Stomach (tissue), 9 donors: ENCODE data around the gene LOXHD1. TPM values are rescaled to one million over a fixed set of nuclear protein-coding genes. Genes with fewer than 3 reads are reported as not detected.

ENCODE experiments used
- DNase-seq, 2 donors: peaks; one replicate each; pipeline versions ENCODE4 v3.0.0 to v3.0.0-alpha.2; 2013 to 2019
- H3K27ac ChIP-seq, 5 donors: fragments of 200-600 bp in 4 of 5; sonication (generic) in 4 of 5; one replicate each; pipeline ENCODE4 v1.5.1; 2013 to 2019; ENCODE audit warnings: mild to moderate bottlenecking in 1 of 5, moderate library complexity in 1 of 5
- H3K27me3 ChIP-seq, 3 donors: fragments of 200-600 bp; sonication (generic); one replicate each; pipeline ENCODE4 v1.5.1; 2017 to 2019; ENCODE audit warnings: mixed run types in 1 of 3
- H3K36me3 ChIP-seq, 4 donors: fragments of 200-600 bp; sonication (generic); 1 replicate in 3 of 4; 2 replicates in 1 of 4; pipeline ENCODE4 v1.5.1; 2016 to 2019
- H3K4me1 ChIP-seq, 4 donors: fragments of 200-600 bp; sonication (generic); one replicate each; pipeline ENCODE4 v1.5.1; 2016 to 2019
- H3K4me3 ChIP-seq, 4 donors: fragments of 200-600 bp; sonication (generic) in 3 of 4; one replicate each; pipeline ENCODE4 v1.5.1; 2016 to 2019; ENCODE audit warnings: mild to moderate bottlenecking in 1 of 4
- H3K9me3 ChIP-seq, 4 donors: fragments of 200-600 bp; sonication (generic); one replicate each; pipeline ENCODE4 v1.5.1; 2016 to 2019
- EP300 ChIP-seq: sonication (generic); formaldehyde crosslinking; IDR thresholded peaks from one replicate; pipeline ENCODE4 v1.6.1; 2017; ENCODE audit warnings: antibody characterized with exemption
- POLR2A ChIP-seq, 4 donors: fragments of 450-650 bp; IDR thresholded peaks; one replicate each; pipeline ENCODE4 v1.6.1; 2016; ENCODE audit warnings: antibody characterized with exemption in 4 of 4, control low read depth in 2 of 4, mild to moderate bottlenecking in 1 of 4, moderate library complexity in 1 of 4
- POLR2AphosphoS5 ChIP-seq, 3 donors: sonication (generic); formaldehyde crosslinking; IDR thresholded peaks; one replicate each; pipeline ENCODE4 v1.6.1; 2016; ENCODE audit warnings: antibody characterized with exemption in 3 of 3
- WGBS, 5 donors: extraction: QIAGEN DNeasy Blood & Tissue Kit in 3 of 5; methylation state at CpG; one replicate each; pipeline versions ENCODE4 v1.1.5 to v1.1.7; 2013 to 2018; 5-methylcytosine and 5-hydroxymethylcytosine counted together
- intact Hi-C: fragments of 100-400 bp; cut with DNase I; formaldehyde crosslinking; loops from one replicate; pipeline ENCODE4 v1.15.1; 2023; ENCODE audit warnings: low total_unique reads
- polyA plus RNA-seq, 3 donors: library from polyadenylated mRNA; stranded (reverse); fragments of 200-250 nt; gene quantifications; one replicate each; pipeline ENCODE4 v1.2.3, GENCODE V29; 2013
- total RNA-seq, 5 donors: library from RNA; depleted of rRNA; stranded (reverse); fragments of >200 nt; gene quantifications; one replicate each; pipeline versions ENCODE4 v1.1.0 to v1.2.3, GENCODE V29; 2014 to 2016
- TF ChIP-seq, protein P1 (sequence below), 7 experiments: fragments of 450-650 bp in 4 of 7; fragments of 200-600 bp in 3 of 7; sonication (generic) in 3 of 7; IDR thresholded peaks; one replicate each; pipeline ENCODE4 v1.5.1; 2016 to 2019; ENCODE audit warnings: antibody characterized with exemption in 7 of 7, control low read depth in 2 of 7, mild to moderate bottlenecking in 1 of 7
- donor health status: healthy with polysubstance abuse.
- donor health status: Bipolar disorder and iron deficiency.
- donor health status: healthy.

The LOXHD1 gene
- total and polyA plus RNA-seq, 8 donors = 0.03 to 1.3 (median 0.29) TPM; not detected in 4

DNA sequence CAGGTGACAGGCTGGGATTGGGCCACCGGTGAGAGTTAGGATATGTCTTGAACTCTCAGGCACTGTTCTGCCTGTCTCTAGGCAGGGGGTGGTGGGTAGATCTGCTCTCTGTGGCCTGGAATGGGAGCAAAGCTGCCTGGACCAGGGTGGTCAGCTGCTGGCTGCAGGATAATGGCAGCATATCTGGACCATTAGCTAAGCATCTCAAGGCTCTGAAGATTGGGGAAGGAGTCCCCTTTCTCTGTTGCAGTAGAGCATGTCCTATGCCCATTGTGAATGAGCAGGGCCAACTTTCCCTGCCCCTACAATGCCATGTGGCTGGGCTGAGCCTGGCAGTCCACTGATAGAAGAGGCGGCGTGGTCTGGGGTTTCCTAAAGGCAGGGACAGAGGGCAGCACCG lies 34.6 kb downstream of the LOXHD1 start:
- H3K36me3 ChIP-seq = no peaks in the 10 kb centered on the region
- 93 to 97% (median 95%) methylated on average over 4 of the region's 4 CpGs for WGBS, 5 donors
- TF ChIP-seq POLR2AphosphoS5 (IDR thresholded peaks at IDR 0.05) (no peak), POLR2A (IDR thresholded peaks at IDR 0.05) (no peak), EP300 (no peak)
- TF ChIP-seq, protein P1, sequence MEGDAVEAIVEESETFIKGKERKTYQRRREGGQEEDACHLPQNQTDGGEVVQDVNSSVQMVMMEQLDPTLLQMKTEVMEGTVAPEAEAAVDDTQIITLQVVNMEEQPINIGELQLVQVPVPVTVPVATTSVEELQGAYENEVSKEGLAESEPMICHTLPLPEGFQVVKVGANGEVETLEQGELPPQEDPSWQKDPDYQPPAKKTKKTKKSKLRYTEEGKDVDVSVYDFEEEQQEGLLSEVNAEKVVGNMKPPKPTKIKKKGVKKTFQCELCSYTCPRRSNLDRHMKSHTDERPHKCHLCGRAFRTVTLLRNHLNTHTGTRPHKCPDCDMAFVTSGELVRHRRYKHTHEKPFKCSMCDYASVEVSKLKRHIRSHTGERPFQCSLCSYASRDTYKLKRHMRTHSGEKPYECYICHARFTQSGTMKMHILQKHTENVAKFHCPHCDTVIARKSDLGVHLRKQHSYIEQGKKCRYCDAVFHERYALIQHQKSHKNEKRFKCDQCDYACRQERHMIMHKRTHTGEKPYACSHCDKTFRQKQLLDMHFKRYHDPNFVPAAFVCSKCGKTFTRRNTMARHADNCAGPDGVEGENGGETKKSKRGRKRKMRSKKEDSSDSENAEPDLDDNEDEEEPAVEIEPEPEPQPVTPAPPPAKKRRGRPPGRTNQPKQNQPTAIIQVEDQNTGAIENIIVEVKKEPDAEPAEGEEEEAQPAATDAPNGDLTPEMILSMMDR (IDR thresholded peaks at IDR 0.05) = no peak
- peaks cover 0 to 6% (median 0%) of the 10 kb centered on the region in 3 donors for H3K27me3 ChIP-seq
- H3K9me3 ChIP-seq = no peaks in the 10 kb centered on the region
- H3K4me1 ChIP-seq = peaks cover 0 to 16% (median 3%) of the 10 kb centered on the region in 4 donors
- DNase-seq = no peak
- H3K27ac ChIP-seq = no peak overlapping the region
- intact Hi-C loops = no loop called here
- no peak overlapping the region for H3K4me3 ChIP-seq

DNA sequence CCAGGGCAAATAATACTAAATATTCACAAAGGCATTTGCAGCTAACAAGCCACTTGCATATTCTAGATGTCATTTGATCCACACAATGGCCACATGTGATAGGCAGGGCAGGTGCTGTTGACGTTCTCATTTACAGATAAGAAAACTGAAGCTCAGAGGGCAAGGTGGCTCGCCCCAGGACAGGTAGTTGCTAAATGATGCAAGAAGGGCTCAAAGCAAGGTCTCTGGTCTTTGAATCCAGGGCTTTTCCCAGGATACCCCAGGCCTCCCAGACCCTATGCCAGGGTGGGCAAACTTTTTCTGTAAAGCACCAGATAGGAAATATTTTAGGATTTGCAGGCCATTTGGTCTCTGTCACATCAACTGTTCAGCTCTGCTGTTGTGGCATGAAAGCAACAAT lies 35.1 kb downstream of the LOXHD1 start:
- no peak for DNase-seq
- intact Hi-C loops = no loop called here
- WGBS, 5 donors = 24 to 52% (median 34%) methylated on average over 2 of the region's 2 CpGs

DNA sequence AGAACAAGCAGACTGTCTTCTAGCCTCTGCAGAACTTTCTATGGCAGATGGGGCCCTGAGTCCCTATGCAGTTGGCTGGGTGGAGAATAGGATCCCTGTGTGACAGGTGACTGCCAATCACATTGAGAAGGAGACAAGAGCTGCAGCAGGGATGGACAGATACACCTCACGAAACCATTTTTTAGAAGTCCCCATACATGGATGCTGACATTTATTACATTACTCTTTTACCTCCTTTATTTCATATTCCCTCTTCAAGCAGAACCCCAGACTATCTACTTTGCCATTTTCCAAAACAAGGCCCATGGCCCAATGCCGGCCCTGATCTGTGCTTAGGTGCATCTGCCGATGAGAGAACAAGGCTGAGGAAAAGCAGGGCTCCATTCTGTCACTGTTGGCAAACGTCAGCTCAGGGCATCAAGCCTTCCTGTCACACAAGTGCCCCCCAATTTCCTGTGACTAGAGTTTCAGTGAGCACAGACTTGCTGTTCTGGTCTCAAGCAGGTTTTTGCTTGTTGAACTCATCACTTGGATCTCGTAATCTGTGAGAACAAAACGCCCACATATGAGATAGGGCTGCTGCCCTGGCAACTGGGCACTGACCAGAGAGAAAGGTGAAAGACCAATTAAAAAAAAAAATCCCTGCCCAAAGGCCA lies 35.8 kb downstream of the LOXHD1 start:
- Histone ChIP-seq H3K4me3 (no peak overlapping the region), H3K9me3 (no peaks in the 10 kb centered on the region), H3K4me1 (peaks cover 0 to 16% (median 3%) of the 10 kb centered on the region in 4 donors), H3K27ac (no peak overlapping the region), H3K36me3 (no peaks in the 10 kb centered on the region), H3K27me3 (peaks cover 0 to 4% (median 0%) of the 10 kb centered on the region in 3 donors)
- no peak for TF ChIP-seq POLR2AphosphoS5 (IDR thresholded peaks at IDR 0.05)
- no peak for TF ChIP-seq EP300
- TF ChIP-seq, protein P1 (IDR thresholded peaks at IDR 0.05) = no peak
- TF ChIP-seq POLR2A (IDR thresholded peaks at IDR 0.05) = no peak
- 58 to 69% (median 63%) methylated on average over 6 of the region's 6 CpGs for WGBS, 5 donors
- intact Hi-C loops = no loop called here
- DNase-seq = no peak

More for the DNA sequence above, 35.1 kb downstream of the LOXHD1 start:
- no peak overlapping the region for H3K4me3 ChIP-seq
- H3K27ac ChIP-seq = no peak overlapping the region
- no peak for TF ChIP-seq EP300
- no peak for TF ChIP-seq POLR2A (IDR thresholded peaks at IDR 0.05)
- TF ChIP-seq, protein P1 (IDR thresholded peaks at IDR 0.05) = no peak
- no peak for TF ChIP-seq POLR2AphosphoS5 (IDR thresholded peaks at IDR 0.05)
- no peaks in the 10 kb centered on the region for H3K9me3 ChIP-seq
- H3K4me1 ChIP-seq = peaks cover 0 to 16% (median 3%) of the 10 kb centered on the region in 4 donors
- H3K36me3 ChIP-seq = no peaks in the 10 kb centered on the region
- peaks cover 0 to 6% (median 0%) of the 10 kb centered on the region in 3 donors for H3K27me3 ChIP-seq

DNA sequence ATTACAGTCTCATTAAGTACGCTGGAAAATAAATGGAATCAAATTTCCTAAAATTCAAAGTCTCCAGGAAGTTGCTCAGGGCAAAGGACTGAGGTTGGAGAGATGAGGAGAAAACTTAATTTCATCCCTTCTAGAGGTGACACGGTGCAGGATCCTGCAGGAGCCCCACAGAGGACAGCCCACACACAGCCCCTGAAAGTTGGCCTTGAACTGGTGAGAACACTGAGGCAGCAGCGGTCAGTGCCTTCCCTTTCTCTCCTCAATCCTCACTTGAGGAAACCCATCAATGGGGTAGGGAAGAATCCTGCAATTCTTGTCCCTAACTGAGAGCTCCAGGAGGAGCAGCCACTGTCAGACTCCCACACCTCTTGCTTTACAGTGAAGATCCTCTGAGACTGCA lies 37.5 kb downstream of the LOXHD1 start:
- Histone ChIP-seq H3K9me3 (no peaks in the 10 kb centered on the region), H3K27ac (no peak overlapping the region), H3K27me3 (no peaks in the 10 kb centered on the region), H3K4me1 (peaks cover 0 to 16% (median 3%) of the 10 kb centered on the region in 4 donors), H3K36me3 (no peaks in the 10 kb centered on the region), H3K4me3 (no peak overlapping the region)
- TF ChIP-seq POLR2A (IDR thresholded peaks at IDR 0.05) (no peak), EP300 (no peak), POLR2AphosphoS5 (IDR thresholded peaks at IDR 0.05) (no peak)
- TF ChIP-seq, protein P1 (IDR thresholded peaks at IDR 0.05) = no peak
- intact Hi-C loops = no loop called here
- DNase-seq = no peak
- WGBS, 5 donors = 76 to 85% (median 78%) methylated on average over 3 of the region's 3 CpGs
